ENCODE results near the gene DNAJC9. TPM values are rescaled to one million over a fixed set of nuclear protein-coding genes. Genes with fewer than 3 reads are reported as not detected.

Gene DNAJC9
- total RNA-seq, 1 donor from 2014 or later, result 25.5 TPM

DNA sequence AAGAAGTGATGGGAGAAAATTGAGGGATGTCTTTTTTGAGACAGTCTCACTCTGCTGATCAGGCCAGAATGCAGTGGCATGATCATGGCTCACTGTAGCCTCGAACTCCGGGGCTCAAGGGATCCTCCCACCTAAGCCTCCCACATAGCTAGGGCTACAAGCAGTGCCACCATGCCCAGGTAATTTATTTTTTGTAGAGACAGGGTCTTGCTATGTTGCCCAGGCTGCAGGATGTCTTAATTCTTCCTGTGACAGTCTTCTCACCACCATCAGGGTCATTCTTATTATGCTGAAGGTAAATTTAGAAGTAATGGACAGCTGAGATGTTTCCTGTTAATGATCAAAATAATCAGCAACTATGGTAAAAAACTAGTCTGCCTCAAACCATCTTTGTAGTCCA lies 7.1 kb downstream of the DNAJC9 start:
- DNase-seq (ENCODE audit: low read depth), result no peak

GRCh38 chr10:73238990-73239566 lies 8.0 kb downstream of the DNAJC9 start:
- no peak for DNase-seq (ENCODE audit: low read depth)

- DNase-seq (ENCODE audit: low read depth), result peak; percentile 31
Measured at GRCh38 chr10:73234695-73235094, 12.4 kb downstream of the DNAJC9 start.

- peak; percentile 23 for DNase-seq (ENCODE audit: low read depth)
Measured at GRCh38 chr10:73233883-73234282, 13.2 kb downstream of the DNAJC9 start.

- no peak for DNase-seq (ENCODE audit: low read depth)
Measured at GRCh38 chr10:73232887-73233286, 14.2 kb downstream of the DNAJC9 start.

DNA sequence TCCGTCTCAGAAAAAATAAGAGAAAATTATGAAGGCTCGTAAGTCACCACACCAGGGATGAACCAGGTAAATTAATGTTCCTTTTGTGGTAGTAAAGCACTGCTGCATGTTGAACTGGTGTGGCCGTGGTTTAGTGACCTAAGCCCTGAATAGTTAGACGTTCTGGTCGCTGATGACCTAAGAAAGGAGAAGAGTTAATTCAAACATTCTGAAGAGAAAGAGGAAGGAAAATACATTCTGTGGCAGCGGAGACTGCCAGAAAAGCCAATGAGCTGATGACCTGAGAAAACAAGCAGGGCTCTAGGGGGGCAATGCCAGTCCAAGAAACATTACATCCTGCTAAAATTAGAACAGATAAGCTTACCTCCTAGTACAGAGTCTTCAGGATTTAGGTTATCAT lies 17.5 kb downstream of the DNAJC9 start:
- no peak for DNase-seq (ENCODE audit: low read depth)

GRCh38 chr10:73228247-73228646 lies 18.8 kb downstream of the DNAJC9 start:
- DNase-seq (ENCODE audit: low read depth), result no peak

GRCh38 chr10:73226663-73227062 lies 20.4 kb downstream of the DNAJC9 start:
- DNase-seq (ENCODE audit: low read depth), result peak; percentile 54

GRCh38 chr10:73225518-73225917 lies 21.5 kb downstream of the DNAJC9 start:
- no peak for DNase-seq (ENCODE audit: low read depth)

DNA sequence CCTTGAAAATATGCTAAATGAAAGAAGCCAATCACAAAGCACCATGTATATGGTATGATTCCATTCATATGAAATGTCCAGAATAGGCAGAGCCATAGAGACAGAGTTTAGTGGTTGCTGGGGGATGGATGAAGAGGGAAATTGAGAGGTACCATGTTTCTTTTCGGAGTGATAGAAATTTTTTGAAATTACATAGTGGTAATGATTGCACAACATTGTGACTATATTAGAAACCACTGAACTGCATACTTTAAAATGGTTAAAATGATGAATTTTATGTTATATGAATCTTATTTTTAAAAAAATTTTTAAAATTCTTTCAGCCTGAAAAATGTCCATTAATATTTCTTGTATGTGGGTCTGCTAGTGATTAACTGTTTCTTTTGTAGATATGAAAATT lies 26.1 kb downstream of the DNAJC9 start:
- no peak for DNase-seq (ENCODE audit: low read depth)

DNA sequence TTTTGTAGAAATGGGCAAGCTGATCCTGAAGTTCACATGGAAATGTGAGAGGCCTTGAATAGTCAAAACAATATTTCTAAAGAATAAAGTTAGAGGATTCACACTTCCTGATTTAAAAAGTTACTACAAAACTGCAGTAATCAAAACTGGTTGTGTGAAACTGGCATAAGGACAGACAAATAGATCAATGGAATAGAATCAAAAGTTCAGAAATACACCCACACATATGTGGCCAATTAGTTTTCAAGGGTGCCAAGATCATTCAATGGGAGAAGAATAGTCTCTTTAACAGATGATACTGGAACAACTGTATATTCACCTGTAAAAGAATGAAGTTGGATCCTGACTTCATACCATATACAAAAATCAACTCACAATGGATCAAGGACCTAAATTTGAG lies 27.7 kb downstream of the DNAJC9 start:
- DNase-seq (ENCODE audit: low read depth), result no peak

DNA sequence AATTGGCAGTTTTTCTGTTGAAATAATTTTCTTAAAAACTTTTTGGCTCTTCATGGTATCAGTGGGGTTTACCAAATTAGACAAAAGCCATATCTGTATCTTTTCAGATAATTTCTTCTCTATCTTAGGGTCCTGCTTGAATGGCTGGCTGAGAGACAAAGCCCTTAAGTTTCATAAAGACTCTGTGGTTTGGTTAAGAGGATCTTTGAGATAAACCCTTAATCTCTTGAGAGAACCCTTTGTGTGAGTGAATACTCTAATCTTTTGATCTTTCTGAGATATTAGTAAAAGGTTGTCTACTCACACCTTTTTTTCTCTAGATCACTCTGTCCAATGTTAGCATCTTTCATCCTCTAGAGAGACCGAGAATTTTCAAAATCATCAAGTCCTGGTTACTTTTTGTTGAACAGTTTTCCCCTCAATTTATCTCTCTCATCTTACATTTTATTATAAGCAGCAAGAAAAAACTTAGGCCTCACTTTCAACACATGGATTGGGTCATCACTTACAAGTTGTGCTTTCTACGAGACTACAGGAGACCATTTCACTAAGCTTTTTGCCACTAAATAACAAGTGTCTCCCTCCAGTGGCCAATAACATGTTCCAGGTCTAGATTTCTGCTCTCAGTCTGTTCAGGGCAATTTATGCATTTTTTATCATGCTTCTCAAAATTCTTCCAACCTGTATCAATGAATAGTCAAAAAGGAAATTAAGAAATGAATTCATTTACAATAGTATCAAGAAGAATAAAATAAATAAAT lies 28.4 kb downstream of the DNAJC9 start:
- DNase-seq (ENCODE audit: low read depth), result no peak

DNA sequence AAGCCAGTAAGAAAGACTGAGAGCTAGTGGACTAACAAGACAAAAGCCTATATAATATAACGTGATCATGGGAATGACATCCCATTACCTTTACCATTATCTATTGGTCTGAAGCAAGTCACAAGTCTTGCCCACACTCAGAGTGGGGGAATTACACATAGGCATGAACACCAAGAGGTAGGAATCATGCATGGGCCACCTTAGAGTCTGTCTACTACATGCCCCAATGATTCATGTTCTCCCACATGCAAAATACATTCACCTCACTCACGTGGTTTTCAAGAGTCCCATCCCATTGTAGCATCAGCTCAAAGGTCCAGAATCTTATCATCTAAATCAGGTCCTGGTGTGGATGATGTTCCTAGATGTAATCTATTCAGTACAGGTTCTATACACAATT lies 29.4 kb downstream of the DNAJC9 start:
- no peak for DNase-seq (ENCODE audit: low read depth)

DNA sequence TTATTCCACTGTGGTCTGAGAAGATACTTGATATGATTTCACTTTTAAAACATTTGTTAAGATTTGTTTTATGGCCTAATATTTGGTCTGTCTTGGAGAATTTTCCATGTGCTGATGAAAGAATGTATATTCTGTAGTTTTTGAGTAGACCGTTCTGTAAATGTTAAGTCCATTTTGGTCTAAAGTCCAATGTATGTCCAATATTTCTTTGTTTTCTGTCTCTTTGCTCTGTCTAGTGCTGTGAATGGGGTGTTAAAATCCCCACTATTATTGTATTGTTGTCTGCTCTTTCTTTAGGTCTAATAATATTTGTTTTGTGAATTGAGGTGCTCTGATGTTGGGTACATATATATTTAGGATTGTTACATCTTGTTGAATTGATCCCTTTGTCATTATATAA lies 31.3 kb downstream of the DNAJC9 start:
- no peak for DNase-seq (ENCODE audit: low read depth)

GRCh38 chr10:73211106-73211811 lies 35.8 kb downstream of the DNAJC9 start:
- DNase-seq (ENCODE audit: low read depth), result no peak

GRCh38 chr10:73210395-73211105 lies 36.5 kb downstream of the DNAJC9 start:
- no peak for DNase-seq (ENCODE audit: low read depth)

GRCh38 chr10:73209705-73210104 lies 37.4 kb downstream of the DNAJC9 start:
- peak; percentile 39 for DNase-seq (ENCODE audit: low read depth)

DNA sequence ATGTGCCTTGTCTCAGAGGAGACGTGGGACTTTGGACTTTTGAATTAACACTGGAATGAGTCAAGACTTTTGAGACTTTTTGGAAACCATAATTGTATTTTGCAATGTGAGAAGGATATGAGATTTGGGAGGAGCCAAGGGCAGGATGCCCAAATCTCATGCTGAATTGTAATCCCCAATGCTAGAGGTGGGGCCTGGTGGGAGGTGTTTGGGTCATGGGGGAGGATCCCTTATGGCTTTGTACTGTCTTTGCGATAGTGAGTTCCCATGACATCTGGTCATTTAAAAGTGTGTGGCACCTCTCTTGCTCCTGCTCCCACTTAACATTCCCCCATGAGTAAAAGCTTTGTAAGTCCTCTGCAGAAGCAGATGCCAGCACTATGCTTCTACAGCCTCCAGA lies 39.2 kb downstream of the DNAJC9 start:
- no peak for DNase-seq (ENCODE audit: low read depth)

DNA sequence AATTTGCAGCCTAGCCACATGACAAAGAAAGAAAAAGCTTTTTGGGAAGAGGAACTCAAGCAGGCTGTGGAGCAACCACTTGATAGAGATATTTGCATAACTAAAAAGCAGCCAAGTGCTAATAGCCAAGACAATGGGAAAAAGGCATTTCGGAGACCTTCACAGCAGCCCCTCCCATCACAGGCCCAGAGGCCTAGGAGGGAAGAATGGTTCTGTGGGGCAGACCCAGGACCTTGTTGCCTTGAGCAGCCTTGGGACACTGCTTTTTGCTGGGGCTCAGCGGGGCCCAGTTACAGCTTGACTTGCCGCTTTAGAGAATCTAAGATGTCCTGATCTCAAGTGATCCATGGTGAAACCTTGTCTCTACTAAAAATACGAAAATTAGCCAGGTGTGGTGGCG lies 40.7 kb downstream of the DNAJC9 start:
- DNase-seq (ENCODE audit: low read depth), result no peak

DNA sequence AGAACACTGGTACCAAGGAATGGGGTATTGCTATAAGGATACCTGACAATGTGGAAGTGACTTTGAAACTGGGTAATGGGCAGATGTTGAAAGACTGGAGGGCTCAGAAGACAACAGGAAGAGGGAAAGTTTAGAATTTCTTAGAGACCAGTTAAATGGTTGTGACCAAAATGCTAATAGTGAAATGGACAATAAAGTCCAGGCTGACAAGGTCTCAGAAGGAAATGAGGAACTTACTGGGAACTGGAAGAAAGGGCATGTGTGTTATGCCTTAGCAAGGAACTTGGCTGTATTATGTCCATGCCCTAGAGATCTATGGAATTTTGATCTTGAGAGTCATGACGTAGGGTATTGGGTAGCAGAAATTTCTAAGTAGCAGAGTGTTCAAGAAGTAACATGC lies 41.2 kb downstream of the DNAJC9 start:
- no peak for DNase-seq (ENCODE audit: low read depth)

DNA sequence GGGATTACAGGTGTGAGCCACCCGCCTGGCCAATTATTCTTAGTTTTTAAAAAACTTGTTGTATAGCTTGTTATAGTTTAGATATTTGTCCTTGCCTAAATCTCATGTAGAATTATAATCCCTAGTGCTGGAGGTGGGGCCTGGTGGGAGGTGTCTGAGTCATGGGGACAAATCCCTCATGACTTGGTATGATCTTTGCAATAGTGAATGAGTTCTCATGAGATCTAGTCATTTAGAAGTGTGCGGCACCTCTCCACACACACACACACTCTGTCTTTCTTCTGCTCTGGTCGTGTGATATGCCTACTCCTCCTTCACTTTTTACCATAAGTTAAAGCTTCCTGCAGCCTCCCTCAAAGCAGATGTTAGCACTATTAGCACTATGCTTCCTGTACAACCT lies 42.0 kb downstream of the DNAJC9 start:
- DNase-seq (ENCODE audit: low read depth), result no peak
